Hippocampal formation (tissue), 2 donors: ENCODE data around the gene KLHL2.
A peak's percentile ranks its signal among the peaks of the same experiment; 100 is the strongest.
"Not testable (repeated sequence)": the region's sequence is repeated elsewhere in the genome, so short reads cannot be mapped to it uniquely, and the experiment has no call there.

ENCODE experiments used
- DNase-seq, 2 donors: peaks; one replicate each; lab custom pipeline; 2025; lab: John Stamatoyannopoulos, UW

The KLHL2 gene

GRCh38 chr4:165232623-165233433 lies 25.5 kb downstream of the KLHL2 start:
- DNase-seq = not testable (repeated sequence)

GRCh38 chr4:165234766-165235165 lies 27.4 kb downstream of the KLHL2 start:
- DNase-seq = no peak

DNA sequence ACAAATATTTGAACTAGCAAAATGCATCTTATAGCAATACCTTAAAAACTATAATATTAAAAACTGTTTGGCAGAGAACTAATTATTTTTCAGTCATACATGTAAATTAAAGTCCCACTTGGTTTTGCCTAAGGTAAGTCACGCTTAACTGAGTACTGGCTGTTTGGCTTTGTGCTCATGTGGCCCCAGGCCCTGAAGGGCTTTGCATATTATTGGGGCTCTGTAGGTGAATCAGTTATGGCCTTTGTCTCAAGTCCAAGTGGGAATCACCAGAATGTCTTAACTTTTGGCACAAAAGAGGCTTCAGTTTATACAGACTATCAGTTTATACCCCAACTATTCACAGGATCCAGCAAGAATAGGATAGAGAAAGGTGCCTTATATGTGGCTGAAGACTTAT lies 29.5 kb downstream of the KLHL2 start:
- DNase-seq = not testable (repeated sequence)

- DNase-seq = not testable (repeated sequence)
These were observed 30.8 kb downstream of the KLHL2 start for GRCh38 chr4:165238041-165238640.

- DNase-seq = not testable (repeated sequence)
These were observed 33.4 kb downstream of the KLHL2 start for GRCh38 chr4:165240761-165241160.

- DNase-seq = not testable (repeated sequence)
These were observed 36.8 kb downstream of the KLHL2 start for GRCh38 chr4:165244148-165244547.

GRCh38 chr4:165244587-165245186 lies 37.3 kb downstream of the KLHL2 start:
- DNase-seq = not testable (repeated sequence)

DNA sequence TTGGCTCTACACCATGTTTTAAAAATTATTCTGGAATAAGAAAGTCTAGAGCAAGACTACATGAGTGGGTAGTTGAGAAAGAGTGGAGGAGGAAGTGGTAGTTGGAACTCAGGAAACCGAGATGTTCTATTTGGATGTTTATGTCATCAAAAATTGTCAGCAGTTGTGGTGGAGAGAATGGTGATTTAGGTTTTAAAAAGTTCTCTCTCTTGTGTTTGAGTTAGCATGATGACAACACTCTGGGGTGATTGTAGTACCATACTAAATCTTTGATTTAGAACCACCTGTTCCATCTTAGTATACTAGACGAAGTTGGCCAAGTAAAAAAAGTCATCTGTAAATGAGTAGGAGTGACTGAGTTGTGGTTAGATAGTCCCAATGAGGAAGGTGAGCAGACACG lies 40.7 kb downstream of the KLHL2 start:
- DNase-seq = no peak

GRCh38 chr4:165248904-165249303 lies 41.5 kb downstream of the KLHL2 start:
- not testable (repeated sequence) for DNase-seq

DNA sequence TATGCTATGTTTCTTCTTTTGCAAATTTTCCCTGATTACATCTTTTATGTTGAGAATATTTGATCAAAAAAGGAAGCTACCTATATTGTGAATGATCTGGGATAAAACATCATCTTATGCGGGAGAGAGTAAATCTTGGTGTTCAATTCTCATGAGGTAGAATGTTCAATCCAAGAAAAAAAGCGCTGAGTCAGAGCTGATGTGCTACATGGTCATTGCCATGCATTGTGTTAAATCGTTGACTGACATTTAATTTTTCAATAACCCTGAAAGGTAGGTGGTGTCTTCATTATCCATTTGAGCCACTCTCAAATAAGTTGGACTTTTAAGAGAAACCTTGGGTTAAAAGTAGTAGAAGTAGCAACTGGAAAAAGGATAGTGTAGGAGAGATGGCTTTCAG lies 47.4 kb downstream of the KLHL2 start:
- not testable (repeated sequence) for DNase-seq

- DNase-seq = not testable (repeated sequence)
These were observed 48.1 kb downstream of the KLHL2 start for GRCh38 chr4:165255439-165255838.

GRCh38 chr4:165256074-165256659 lies 48.8 kb downstream of the KLHL2 start:
- DNase-seq = peak; percentile 42 to 81

GRCh38 chr4:165259776-165260175 lies 52.4 kb downstream of the KLHL2 start:
- not testable (repeated sequence) for DNase-seq

DNA sequence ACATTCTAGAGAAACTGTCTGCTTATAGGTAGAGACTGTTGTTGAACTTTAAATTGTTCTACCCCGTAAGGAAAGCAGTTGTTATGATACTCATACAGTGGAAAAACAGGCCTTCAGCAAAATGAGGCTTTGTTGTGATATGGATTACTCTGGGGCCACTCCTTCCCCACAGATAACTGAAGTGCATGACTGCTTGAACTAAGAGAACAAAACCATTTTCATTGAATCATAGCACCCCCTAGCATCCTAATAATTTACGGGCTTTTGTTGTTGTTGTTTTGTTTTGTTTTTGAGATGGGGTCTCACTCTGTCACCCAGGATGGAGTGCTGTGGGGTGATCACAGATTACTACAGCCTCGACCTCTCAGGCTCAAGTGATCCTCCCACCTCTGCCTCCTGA lies 54.9 kb downstream of the KLHL2 start:
- not testable (repeated sequence) for DNase-seq

DNA sequence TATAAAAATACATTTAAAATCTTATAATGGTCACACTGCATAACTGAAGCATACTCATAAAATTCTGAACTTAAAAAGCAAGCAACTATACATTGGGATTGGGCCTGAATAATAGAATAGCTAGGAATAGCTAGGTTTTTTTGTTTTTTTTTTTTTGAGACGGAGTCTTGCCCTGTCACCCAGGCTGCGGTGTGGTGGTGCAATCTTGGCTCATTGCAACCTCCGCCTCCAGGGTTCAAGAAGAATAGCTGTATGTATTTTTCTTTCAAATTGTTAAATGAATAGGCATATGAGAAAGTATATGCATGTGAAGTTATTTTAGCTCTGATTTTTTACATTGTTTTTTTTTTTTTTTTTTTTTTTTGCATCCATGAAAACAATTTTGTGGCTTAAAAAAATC lies 56.1 kb downstream of the KLHL2 start:
- not testable (repeated sequence) for DNase-seq

DNA sequence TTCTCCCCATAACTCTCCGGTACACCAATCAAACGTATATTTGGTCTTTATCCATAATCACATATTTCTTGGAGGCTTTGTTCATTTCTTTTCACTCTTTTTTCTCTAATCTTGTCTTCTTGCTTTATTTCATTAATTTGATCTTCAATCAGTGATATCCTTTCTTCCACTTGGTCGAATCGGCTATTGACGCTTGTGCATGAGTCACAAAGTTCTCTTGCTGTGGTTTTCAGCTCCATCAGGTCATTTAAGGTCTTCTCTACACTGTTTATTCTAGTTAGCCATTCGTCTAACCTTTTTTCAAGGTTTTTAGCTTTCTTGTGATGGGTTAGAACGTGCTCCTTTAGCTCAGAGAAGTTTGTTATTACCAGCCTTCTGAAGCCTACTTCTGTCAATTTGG lies 62.6 kb downstream of the KLHL2 start:
- not testable (repeated sequence) for DNase-seq

DNA sequence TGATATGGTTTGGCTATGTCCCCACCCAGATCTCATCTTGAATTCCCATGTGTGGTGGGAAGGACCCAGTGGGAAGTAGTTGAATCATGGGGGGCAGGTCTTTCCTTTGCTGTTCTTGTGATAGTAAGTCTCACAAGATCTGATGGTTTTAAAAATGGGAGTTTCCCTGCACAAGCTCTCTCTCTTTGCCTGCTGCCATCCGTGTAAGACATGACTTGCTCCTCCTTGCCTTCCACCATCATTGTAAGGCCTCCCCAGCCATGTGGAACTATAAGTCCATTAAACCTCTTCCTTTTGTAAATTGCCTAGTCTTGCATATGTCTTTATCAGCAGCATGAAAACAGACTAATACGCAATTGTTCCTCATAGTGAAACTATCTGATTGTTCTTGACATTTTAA lies 66.1 kb downstream of the KLHL2 start:
- not testable (repeated sequence) for DNase-seq

DNA sequence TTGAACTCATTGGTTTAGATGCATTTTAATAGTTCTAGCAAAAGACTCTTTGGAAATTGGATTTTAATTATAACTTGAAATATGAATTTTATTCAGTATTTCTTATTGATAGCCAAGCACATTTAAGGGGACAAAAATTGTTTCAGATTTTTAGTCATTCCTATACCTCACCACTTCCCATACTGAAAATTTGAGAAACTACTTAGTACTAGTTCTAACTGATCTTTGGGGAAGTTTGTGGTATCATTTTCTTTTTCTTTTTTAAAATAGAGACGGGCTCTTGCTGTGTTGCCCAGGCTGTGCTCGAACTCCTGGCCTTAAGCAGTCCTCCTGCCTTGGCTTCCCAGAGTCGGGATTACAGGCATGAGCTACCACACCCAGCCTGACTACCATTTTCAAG lies 68.0 kb downstream of the KLHL2 start:
- not testable (repeated sequence) for DNase-seq

- DNase-seq = not testable (repeated sequence)
These were observed 72.2 kb downstream of the KLHL2 start for GRCh38 chr4:165279531-165279930.

DNA sequence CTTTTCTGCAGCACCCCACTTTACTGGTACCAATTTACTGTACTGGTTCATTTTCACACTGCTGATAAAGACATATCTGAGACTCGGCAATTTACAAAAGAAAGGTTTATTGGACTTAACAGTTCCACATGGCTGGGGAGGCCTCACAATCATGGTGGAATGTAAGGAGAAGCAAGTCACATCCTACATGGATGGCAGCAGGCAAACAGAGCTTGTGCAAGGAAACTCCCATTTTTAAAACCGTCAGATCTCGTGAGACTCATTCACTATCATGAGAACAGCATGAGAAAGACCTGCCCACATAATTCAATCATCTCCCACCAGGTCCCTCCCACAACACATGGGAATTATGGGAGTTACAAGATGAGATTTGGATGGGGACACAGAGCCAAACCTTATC lies 77.3 kb downstream of the KLHL2 start:
- not testable (repeated sequence) for DNase-seq

DNA sequence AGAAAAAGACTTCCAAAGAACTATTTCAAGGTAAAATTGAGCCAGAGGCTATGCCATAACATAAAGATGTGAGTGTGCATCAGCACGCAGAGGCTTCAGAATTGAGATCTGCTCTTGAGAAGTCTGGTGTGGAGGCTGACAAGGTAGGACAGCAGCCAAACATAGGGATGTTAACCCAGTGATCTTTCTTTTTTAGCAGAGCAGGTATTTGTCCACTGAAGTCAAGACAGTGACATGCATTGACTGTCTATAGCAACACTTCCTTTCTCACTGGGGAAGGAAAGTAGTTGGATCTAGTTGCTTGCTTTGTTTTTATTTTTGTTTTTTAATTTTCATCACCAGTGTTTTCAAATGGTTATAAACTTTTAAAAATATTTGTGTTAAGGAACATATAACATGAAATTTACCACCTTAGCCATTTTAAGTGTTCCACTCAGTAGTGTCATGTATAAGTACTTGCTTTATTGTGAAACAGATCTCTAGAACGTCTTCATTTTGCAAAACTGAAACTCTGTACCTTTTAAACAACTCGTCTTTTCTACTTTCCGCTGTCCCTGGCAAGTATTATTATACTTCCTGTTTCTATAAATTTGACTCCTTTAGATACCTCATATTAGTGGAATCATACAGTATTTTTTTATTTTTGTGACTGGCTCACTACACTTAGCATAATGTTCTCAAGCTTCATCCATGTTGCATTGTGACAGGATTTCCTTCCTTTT lies 79.4 kb downstream of the KLHL2 start:
- not testable (repeated sequence) for DNase-seq

DNA sequence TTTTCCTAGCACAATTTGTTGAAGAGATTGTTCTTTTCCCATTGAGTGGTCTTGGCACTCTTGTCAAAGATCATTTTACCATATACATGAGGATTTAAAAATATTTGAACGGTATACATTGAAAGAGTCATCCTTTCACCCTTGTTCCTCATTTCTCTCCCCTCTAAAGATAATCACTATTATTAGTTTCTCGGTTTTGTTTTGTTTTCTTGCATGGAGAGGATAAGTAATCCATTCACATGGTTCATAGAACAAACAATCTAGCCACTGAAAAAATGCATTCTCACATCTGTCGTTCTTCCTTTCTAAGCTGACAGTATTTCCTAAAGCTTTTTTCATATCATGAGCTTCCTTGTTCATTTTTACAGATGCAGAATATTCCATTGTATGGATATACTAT lies 80.9 kb downstream of the KLHL2 start:
- no peak for DNase-seq
